GM12872 (cell line): Measurements from ENCODE around the gene SCGB1C1.

Source experiments
- CTCF ChIP-seq: IDR thresholded peaks from 3 replicates; pipeline ENCODE4 v1.5.1; 2011; ENCODE audit warnings: low read depth, mild to moderate bottlenecking, low read length, moderate library complexity; ENCODE audit not compliant: insufficient read depth

SCGB1C1 gene

GRCh38 chr11:212150-213100 is 19.5 kb downstream of the SCGB1C1 start:
- TF ChIP-seq CTCF = no peak

DNA sequence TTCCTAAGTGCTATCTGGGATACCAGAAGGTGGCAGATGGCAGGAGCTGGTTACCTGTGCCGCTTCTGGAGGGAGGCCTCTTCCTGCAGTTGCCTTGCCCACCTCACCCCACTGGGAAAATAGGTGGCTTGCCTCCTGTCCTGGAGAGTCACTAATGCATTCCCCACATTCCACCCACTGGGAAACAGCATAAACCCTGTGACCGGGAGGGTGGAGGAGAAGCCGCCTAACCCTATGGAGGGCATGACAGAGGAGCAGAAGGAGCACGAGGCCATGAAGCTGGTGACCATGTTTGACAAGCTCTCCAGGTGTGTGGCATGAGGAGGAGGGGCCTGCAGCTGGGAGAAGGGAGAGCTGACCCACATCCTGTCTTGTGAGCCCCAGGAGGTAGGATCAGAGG is 20.2 kb downstream of the SCGB1C1 start:
- TF ChIP-seq CTCF = no peak

DNA sequence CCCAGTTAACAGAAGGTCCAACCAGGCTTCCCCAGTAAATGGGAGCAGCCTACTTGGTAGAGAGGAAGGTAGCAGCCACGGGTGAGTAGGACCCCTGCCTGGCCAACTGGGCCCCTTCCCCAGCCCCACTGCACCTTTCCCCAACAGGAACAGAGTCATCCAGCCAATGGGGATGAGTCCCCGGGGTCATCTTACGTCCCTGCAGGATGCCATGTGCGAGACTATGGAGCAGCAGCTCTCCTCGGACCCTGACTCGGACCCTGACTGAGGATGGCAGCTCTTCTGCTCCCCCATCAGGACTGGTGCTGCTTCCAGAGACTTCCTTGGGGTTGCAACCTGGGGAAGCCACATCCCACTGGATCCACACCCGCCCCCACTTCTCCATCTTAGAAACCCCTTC is 21.2 kb downstream of the SCGB1C1 start:
- TF ChIP-seq CTCF = no peak

DNA sequence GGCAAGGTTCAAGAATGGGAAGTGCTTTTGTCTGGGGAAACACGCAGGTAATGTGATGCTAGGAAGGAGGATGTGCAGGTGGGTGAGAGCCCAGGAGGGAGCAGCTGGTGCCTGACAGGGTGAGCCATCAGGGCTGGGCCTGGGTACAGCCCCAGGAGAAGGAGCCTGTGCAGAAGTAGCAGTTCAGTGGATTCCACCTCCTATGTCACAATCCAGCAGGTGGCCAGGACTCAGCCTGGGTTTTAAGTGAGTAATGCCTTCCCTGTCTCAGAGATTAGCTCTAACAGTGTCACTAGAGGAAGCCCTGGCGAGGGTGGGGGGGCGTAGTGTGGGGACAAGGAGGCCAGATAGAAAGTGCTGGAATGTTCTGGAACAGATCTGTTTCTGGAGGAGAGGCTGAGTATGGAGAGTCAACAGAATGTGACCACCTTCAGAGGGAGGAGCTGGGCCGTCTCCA is 22.7 kb downstream of the SCGB1C1 start:
- TF ChIP-seq CTCF = no peak

- TF ChIP-seq CTCF = no peak
Measured at GRCh38 chr11:216081-216974, 23.4 kb downstream of the SCGB1C1 start.

DNA sequence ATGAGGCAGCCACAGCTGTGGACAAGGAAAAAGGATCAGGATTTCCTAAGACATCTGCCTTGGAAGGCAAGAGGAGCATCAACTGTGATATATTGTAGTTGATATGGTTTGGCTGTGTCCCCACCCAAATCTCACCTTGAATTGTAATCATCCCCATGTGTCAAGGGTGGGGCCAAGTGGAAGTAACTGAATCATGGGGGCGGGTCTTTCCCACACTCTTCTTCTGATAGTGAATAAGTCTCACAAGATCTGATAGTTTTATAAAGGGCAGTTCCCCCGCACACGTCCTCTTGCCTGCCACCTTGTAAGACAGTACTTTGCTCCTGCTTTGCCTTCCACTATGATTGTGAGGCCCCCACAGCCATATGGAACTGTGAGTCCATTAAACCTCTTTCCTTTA is 24.8 kb downstream of the SCGB1C1 start:
- TF ChIP-seq CTCF = no peak
